BE2C (cell line): ENCODE results near the gene EOLA2.
"Not testable (repeated sequence)": the region's sequence is repeated elsewhere in the genome, so short reads cannot be mapped to it uniquely, and the experiment has no call there.

Experiments
- DNase-seq: peaks from one replicate; pipeline ENCODE4 v3.0.0-alpha.2; 2020
- H3K27me3 ChIP-seq: fragments of 250-450 bp; sonication (Bioruptor Pico); 2 replicates; pipeline ENCODE4 v1.5.1; 2020; ENCODE audit warnings: mild to moderate bottlenecking
- H3K36me3 ChIP-seq: fragments of 250-450 bp; sonication (Bioruptor Pico); 2 replicates; pipeline ENCODE4 v1.5.1; 2020; ENCODE audit warnings: mild to moderate bottlenecking
- H3K4me1 ChIP-seq: fragments of 250-450 bp; sonication (Bioruptor Pico); 2 replicates; pipeline ENCODE4 v1.5.1; 2020
- H3K4me3 ChIP-seq: 2 replicates; pipeline ENCODE4 v1.5.1; 2011; ENCODE audit warnings: low read depth, low read length
- H3K9me3 ChIP-seq: fragments of 250-450 bp; sonication (Bioruptor Pico); 2 replicates; pipeline ENCODE4 v1.5.1; 2020
- CTCF ChIP-seq: IDR thresholded peaks from 2 replicates; pipeline ENCODE4 v1.5.1; 2012; ENCODE audit warnings: mild to moderate bottlenecking, low read depth, low read length

The EOLA2 gene

GRCh38 chrX:149962010-149962409 is 23.7 kb upstream of the EOLA2 start:
- no peaks in the 10 kb centered on the region for H3K9me3 ChIP-seq
- H3K36me3 ChIP-seq: no peaks in the 10 kb centered on the region
- no peaks in the 10 kb centered on the region for H3K4me1 ChIP-seq
- no peaks in the 10 kb centered on the region for H3K27me3 ChIP-seq
- H3K4me3 ChIP-seq: no peak overlapping the region
- DNase-seq: no peak
- TF ChIP-seq CTCF: no peak

DNA sequence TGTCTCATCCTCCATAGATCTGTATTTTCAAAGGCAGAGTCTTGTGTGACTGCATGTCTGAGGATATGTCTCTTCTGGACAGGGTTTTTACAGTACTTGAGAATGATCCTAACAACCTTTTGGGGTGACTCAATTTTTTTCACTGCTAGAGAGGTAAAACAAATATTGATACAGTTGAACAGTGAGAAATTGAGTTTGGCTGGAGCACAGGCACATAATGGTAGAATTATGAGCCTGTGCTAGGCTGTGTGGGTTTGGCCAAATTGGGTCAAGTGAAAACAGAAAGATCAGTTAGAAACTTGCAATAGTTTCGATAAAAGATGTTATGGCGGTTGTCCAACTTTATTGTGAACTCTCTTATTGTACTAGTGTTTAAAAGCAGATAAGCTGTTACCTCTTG is 23.3 kb upstream of the EOLA2 start:
- no peak for DNase-seq
- TF ChIP-seq CTCF: no peak
- H3K4me3 ChIP-seq: no peak overlapping the region
- H3K27me3 ChIP-seq: no peaks in the 10 kb centered on the region
- no peaks in the 10 kb centered on the region for H3K9me3 ChIP-seq
- no peaks in the 10 kb centered on the region for H3K36me3 ChIP-seq
- no peaks in the 10 kb centered on the region for H3K4me1 ChIP-seq

DNA sequence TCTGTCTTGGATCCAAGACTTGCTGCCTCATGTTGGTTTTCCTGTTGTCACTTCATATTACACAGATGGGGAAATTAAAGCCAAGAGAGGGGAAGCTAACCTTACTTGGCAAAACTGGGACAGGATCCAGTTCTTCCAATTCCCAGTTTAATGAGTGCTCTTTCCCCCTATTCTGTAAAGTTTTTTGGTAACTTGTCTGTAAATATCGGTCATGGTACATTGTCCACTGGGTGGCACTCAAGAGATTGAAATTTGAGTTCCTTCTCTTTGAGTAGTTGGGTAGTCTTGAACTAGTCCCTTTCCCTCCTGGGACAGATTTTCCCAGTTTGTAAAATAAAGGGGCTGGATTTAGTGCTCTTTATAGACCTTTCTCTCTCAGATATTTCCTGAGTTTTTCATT is 12.4 kb upstream of the EOLA2 start:
- Histone ChIP-seq H3K4me3 (no peak overlapping the region), H3K36me3 (no peaks in the 10 kb centered on the region), H3K9me3 (no peaks in the 10 kb centered on the region), H3K27me3 (no peaks in the 10 kb centered on the region), H3K4me1 (no peaks in the 10 kb centered on the region)
- DNase-seq: peak; percentile 16
- TF ChIP-seq CTCF: peak; percentile 48

- Histone ChIP-seq H3K4me1 (no peaks in the 10 kb centered on the region), H3K9me3 (no peaks in the 10 kb centered on the region), H3K27me3 (no peaks in the 10 kb centered on the region), H3K36me3 (no peaks in the 10 kb centered on the region), H3K4me3 (no peak overlapping the region)
- no peak for TF ChIP-seq CTCF
- DNase-seq: no peak
Measured at GRCh38 chrX:149949743-149950436, 11.6 kb upstream of the EOLA2 start.

DNA sequence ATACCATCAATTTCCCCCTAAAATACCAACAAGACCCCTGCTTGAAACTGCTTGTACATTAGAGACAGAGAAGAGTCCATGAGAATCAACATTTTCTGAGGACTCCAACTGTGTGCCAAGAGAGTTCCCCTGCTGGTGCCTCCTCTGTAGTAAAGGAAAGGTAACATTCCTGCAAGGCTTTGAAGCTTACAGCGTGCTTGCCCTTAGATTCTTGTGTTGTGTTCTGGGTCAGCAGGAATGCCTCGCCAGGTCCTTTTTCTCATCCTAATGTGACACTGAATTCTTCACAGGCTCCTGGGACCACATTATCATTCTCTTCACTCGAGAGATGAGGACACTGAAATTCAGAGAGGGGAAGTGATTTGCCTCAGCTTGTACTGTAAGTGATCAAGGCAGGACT is 9.7 kb upstream of the EOLA2 start:
- TF ChIP-seq CTCF: no peak
- H3K36me3 ChIP-seq: no peaks in the 10 kb centered on the region
- H3K4me1 ChIP-seq: no peaks in the 10 kb centered on the region
- H3K27me3 ChIP-seq: no peaks in the 10 kb centered on the region
- DNase-seq: no peak
- H3K4me3 ChIP-seq: no peak overlapping the region
- H3K9me3 ChIP-seq: no peaks in the 10 kb centered on the region

GRCh38 chrX:149946932-149947331 is 8.6 kb upstream of the EOLA2 start:
- H3K9me3 ChIP-seq, H3K27me3 ChIP-seq, H3K36me3 ChIP-seq, H3K4me1 ChIP-seq, H3K4me3 ChIP-seq, DNase-seq: not testable (repeated sequence)

DNA sequence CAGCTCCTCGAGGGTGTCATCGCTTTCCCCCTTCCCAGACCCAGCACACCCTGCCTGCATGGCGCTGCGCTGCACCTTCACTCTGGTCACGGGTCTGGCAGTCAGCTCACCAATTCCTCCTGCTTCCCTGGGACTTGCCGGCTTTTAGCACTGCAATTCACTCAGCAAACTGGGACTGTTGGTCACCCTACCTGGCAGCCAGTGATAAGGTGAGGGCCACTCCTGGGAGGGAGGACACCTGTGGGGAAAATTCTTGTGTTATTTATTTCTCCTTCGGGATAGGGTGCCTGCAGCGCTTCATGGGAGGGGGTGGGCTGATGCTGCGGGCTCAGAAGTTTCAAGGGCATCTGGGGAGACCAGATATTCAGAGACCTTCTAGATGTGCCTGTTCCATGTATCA is 7.5 kb upstream of the EOLA2 start:
- not testable (repeated sequence) for H3K36me3 ChIP-seq, H3K4me3 ChIP-seq, H3K9me3 ChIP-seq, H3K27me3 ChIP-seq, H3K4me1 ChIP-seq, DNase-seq

DNA sequence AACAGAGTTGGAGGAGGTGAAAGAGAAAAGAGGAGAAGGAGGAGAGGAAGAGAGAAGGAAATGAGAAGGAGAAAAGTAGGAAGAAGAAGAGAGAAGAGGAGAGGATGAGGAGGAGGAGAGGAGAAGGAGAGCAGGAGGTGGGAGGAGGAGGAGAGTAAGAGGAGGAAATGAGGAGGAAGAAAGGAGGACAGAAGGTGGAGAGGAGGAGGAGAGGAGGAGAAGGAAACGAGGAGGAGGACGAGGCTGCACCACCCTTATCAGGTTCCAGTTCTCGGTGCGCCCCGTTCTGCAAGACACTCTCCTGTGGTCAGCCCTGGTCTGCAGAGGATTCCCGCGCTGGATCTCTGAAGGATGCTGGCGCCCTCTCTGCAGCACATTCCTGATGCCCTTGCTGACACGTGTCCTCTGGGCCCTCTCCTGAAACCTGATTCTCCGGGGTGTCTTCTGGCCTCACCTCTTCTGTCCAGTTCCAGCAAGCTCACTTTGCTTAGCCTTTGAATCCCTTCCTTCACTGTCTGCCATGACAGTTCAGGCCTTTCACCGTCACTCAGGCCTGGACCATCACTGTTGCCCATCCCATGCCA is 6.9 kb upstream of the EOLA2 start:
- DNase-seq, H3K9me3 ChIP-seq, H3K36me3 ChIP-seq, H3K27me3 ChIP-seq, H3K4me3 ChIP-seq, H3K4me1 ChIP-seq: not testable (repeated sequence)
